ENCODE results near the gene TNIK.

DNA sequence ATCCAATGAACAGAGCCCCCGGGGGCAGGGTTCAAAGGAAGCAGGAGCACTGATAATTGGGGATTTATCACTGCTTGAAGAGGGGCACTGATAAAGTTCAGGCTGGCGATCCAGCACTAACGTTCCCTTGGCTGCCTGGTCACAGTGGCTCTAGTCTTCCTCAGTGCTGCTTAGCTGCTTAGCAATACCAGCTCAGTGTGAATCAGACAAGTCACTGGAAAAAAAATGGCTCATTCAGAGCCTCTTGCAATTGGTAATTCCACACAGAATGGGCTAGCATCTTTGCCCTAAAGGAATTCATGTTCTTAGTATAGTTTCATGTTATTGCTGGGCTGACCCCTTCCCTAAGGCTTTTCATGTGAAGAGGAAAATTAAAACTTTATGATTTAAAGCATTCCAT is 338.0 kb downstream of the TNIK start:
- TF ChIP-seq, protein P1, sequence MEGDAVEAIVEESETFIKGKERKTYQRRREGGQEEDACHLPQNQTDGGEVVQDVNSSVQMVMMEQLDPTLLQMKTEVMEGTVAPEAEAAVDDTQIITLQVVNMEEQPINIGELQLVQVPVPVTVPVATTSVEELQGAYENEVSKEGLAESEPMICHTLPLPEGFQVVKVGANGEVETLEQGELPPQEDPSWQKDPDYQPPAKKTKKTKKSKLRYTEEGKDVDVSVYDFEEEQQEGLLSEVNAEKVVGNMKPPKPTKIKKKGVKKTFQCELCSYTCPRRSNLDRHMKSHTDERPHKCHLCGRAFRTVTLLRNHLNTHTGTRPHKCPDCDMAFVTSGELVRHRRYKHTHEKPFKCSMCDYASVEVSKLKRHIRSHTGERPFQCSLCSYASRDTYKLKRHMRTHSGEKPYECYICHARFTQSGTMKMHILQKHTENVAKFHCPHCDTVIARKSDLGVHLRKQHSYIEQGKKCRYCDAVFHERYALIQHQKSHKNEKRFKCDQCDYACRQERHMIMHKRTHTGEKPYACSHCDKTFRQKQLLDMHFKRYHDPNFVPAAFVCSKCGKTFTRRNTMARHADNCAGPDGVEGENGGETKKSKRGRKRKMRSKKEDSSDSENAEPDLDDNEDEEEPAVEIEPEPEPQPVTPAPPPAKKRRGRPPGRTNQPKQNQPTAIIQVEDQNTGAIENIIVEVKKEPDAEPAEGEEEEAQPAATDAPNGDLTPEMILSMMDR (IDR thresholded peaks at IDR 0.05), result no peak
- TF ChIP-seq POLR2A (IDR thresholded peaks at IDR 0.05) (no peak), POLR2AphosphoS5 (IDR thresholded peaks at IDR 0.05) (no peak), EP300 (IDR thresholded peaks at IDR 0.05) (no peak)

All from upper lobe of left lung (tissue), 4 donors.